Measurements from ENCODE around the gene NPIPA1.
"Not testable (repeated sequence)": the region's sequence is repeated elsewhere in the genome, so short reads cannot be mapped to it uniquely, and the experiment has no call there.

DNA sequence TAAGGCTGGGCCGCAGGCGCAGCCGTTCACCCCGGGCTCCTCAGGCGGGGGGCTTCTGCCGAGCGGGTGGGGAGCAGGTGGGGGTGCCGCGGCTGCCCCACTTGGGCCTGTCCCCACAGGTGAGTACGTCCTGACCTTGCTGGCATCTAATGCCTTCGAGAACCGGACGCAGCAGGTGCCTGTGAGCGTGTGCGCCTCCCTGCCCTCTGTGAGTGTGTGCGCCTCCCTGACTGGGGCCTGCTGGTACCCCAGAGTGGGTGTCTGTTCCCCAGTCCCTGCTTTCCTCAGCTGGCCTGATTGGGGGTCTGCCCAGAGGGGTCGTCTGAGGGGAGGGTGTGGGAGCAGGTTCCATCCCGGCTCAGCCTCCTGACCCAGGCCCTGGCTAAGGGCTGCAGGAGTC is 12.3 kb upstream of the NPIPA1 start:
- not testable (repeated sequence) for TF ChIP-seq POLR2A (IDR thresholded peaks at IDR 0.05)
- TF ChIP-seq, protein P1, sequence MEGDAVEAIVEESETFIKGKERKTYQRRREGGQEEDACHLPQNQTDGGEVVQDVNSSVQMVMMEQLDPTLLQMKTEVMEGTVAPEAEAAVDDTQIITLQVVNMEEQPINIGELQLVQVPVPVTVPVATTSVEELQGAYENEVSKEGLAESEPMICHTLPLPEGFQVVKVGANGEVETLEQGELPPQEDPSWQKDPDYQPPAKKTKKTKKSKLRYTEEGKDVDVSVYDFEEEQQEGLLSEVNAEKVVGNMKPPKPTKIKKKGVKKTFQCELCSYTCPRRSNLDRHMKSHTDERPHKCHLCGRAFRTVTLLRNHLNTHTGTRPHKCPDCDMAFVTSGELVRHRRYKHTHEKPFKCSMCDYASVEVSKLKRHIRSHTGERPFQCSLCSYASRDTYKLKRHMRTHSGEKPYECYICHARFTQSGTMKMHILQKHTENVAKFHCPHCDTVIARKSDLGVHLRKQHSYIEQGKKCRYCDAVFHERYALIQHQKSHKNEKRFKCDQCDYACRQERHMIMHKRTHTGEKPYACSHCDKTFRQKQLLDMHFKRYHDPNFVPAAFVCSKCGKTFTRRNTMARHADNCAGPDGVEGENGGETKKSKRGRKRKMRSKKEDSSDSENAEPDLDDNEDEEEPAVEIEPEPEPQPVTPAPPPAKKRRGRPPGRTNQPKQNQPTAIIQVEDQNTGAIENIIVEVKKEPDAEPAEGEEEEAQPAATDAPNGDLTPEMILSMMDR (IDR thresholded peaks at IDR 0.05) = not testable (repeated sequence)

Data from right lobe of liver (tissue), 4 donors.